Liver (tissue), 3 donors: ENCODE results near the gene CLIP4.

ENCODE experiments used
- ATF3 ChIP-seq: IDR thresholded peaks from 2 replicates; pipeline ENCODE4 v1.6.1; 2016; ENCODE audit warnings: antibody characterized with exemption
- FOXA1 ChIP-seq: IDR thresholded peaks from 2 replicates; pipeline ENCODE4 v1.6.1; 2016; ENCODE audit warnings: antibody characterized with exemption
- GABPA ChIP-seq, 2 donors: IDR thresholded peaks in 1 of 2; conservative IDR thresholded peaks in 1 of 2; 2 replicates each; pipeline ENCODE4 v1.6.1; 2016; ENCODE audit warnings: antibody characterized with exemption in 2 of 2, mild to moderate bottlenecking in 1 of 2, moderate library complexity in 1 of 2
- JUND ChIP-seq, 2 donors: IDR thresholded peaks; 2 replicates each; pipeline ENCODE4 v1.6.1; 2016; ENCODE audit warnings: antibody characterized with exemption in 2 of 2
- REST ChIP-seq: IDR thresholded peaks from 2 replicates; pipeline ENCODE4 v1.6.1; 2016; ENCODE audit warnings: antibody characterized with exemption, mild to moderate bottlenecking
- SP1 ChIP-seq: IDR thresholded peaks from 2 replicates; pipeline ENCODE4 v1.6.1; 2018; ENCODE audit warnings: antibody characterized with exemption, mild to moderate bottlenecking
- TAF1 ChIP-seq: conservative IDR thresholded peaks from 2 replicates; pipeline ENCODE4 v1.6.1; 2016; ENCODE audit warnings: antibody characterized with exemption, mild to moderate bottlenecking
- TF ChIP-seq, protein P1 (sequence below): fragments of 150-350 bp; IDR thresholded peaks from 2 replicates; pipeline ENCODE4 v1.5.1; 2017; ENCODE audit warnings: improper control_type of control experiment, low read depth, low read length; ENCODE audit not compliant: missing input control
- donor health status: healthy.
- donor health status: healthy.

- TF ChIP-seq, protein P1, sequence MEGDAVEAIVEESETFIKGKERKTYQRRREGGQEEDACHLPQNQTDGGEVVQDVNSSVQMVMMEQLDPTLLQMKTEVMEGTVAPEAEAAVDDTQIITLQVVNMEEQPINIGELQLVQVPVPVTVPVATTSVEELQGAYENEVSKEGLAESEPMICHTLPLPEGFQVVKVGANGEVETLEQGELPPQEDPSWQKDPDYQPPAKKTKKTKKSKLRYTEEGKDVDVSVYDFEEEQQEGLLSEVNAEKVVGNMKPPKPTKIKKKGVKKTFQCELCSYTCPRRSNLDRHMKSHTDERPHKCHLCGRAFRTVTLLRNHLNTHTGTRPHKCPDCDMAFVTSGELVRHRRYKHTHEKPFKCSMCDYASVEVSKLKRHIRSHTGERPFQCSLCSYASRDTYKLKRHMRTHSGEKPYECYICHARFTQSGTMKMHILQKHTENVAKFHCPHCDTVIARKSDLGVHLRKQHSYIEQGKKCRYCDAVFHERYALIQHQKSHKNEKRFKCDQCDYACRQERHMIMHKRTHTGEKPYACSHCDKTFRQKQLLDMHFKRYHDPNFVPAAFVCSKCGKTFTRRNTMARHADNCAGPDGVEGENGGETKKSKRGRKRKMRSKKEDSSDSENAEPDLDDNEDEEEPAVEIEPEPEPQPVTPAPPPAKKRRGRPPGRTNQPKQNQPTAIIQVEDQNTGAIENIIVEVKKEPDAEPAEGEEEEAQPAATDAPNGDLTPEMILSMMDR: no peak
- TF ChIP-seq ATF3 (no peak), REST (no peak), FOXA1 (no peak), TAF1 (no peak), SP1 (no peak), JUND (IDR thresholded peaks at IDR 0.05) (no peak), GABPA (IDR thresholded peaks at IDR 0.05 in 1 of 2, conservative IDR thresholded peaks at IDR 0.05 in 1 of 2) (no peak)
Observed at GRCh38 chr2:29074411-29074810, 40.8 kb upstream of the CLIP4 start, which contains the start of gene PCARE.
